AG09309 (cell line): ENCODE data around the gene ARL15.

ENCODE experiments used
- DNase-seq: peaks from one replicate; pipeline ENCODE4 v3.0.0-alpha.2; 2010; ENCODE audit warnings: low read depth
- H3K4me3 ChIP-seq: 2 replicates; pipeline ENCODE4 v1.5.1; 2011; ENCODE audit warnings: mild to moderate bottlenecking, low read depth, low read length, moderate library complexity; ENCODE audit not compliant: control insufficient read depth
- CTCF ChIP-seq: IDR thresholded peaks from 2 replicates; pipeline ENCODE4 v1.5.1; 2011; ENCODE audit warnings: mild to moderate bottlenecking, low read depth, low read length, inconsistent platforms; ENCODE audit not compliant: insufficient read depth, control insufficient read depth; ENCODE audit errors: missing control alignments

ARL15 gene

GRCh38 chr5:53906736-53907135 is 403.6 kb downstream of the ARL15 start:
- DNase-seq, result no peak
- H3K4me3 ChIP-seq, result no peak overlapping the region
- TF ChIP-seq CTCF, result no peak

- no peak overlapping the region for H3K4me3 ChIP-seq
- DNase-seq, result no peak
- no peak for TF ChIP-seq CTCF
These were observed 408.0 kb downstream of the ARL15 start for GRCh38 chr5:53902296-53902907.

- no peak for TF ChIP-seq CTCF
- no peak overlapping the region for H3K4me3 ChIP-seq
- DNase-seq, result no peak
These were observed 409.7 kb downstream of the ARL15 start for GRCh38 chr5:53900677-53901076.

- TF ChIP-seq CTCF, result no peak
- DNase-seq, result no peak
- H3K4me3 ChIP-seq, result no peak overlapping the region
These were observed 415.2 kb downstream of the ARL15 start for GRCh38 chr5:53895091-53895683.

GRCh38 chr5:53893626-53894025 is 416.7 kb downstream of the ARL15 start:
- no peak for DNase-seq
- TF ChIP-seq CTCF, result no peak
- H3K4me3 ChIP-seq, result no peak overlapping the region

GRCh38 chr5:53892224-53892623 is 418.1 kb downstream of the ARL15 start:
- DNase-seq, result no peak
- no peak overlapping the region for H3K4me3 ChIP-seq
- no peak for TF ChIP-seq CTCF
